ENCODE measurements around the gene TRIM72.
A peak's percentile ranks its signal among the peaks of the same experiment; 100 is the strongest.
"Not testable (repeated sequence)": the region's sequence is repeated elsewhere in the genome, so short reads cannot be mapped to it uniquely, and the experiment has no call there.

The TRIM72 gene

GRCh38 chr16:31198207-31198882 lies 15.6 kb upstream of the TRIM72 start:
- DNase-seq (ENCODE audit: low read depth), result no peak
- no peak for TF ChIP-seq CTCF (IDR thresholded peaks at IDR 0.05; ENCODE audit: low read depth, low read length, missing control alignments)
- no peak overlapping the region for H3K4me3 ChIP-seq (ENCODE audit: low read depth, low read length)

GRCh38 chr16:31199430-31200041 lies 14.4 kb upstream of the TRIM72 start:
- DNase-seq (ENCODE audit: low read depth), result no peak
- TF ChIP-seq CTCF (IDR thresholded peaks at IDR 0.05; ENCODE audit: low read depth, low read length, missing control alignments), result no peak
- H3K4me3 ChIP-seq (ENCODE audit: low read depth, low read length), result no peak overlapping the region

- not testable (repeated sequence) for H3K4me3 ChIP-seq (ENCODE audit: low read depth, low read length); DNase-seq (ENCODE audit: low read depth)
Observed at GRCh38 chr16:31200111-31200510, 13.8 kb upstream of the TRIM72 start.

GRCh38 chr16:31200821-31201568 lies 12.9 kb upstream of the TRIM72 start:
- H3K4me3 ChIP-seq (ENCODE audit: low read depth, low read length), result peak overlapping the region; percentile 62
- TF ChIP-seq CTCF (IDR thresholded peaks at IDR 0.05; ENCODE audit: low read depth, low read length, missing control alignments), result peak; percentile 23
- DNase-seq (ENCODE audit: low read depth), result no peak

GRCh38 chr16:31201582-31202413 lies 12.1 kb upstream of the TRIM72 start:
- DNase-seq (ENCODE audit: low read depth), result no peak
- TF ChIP-seq CTCF (IDR thresholded peaks at IDR 0.05; ENCODE audit: low read depth, low read length, missing control alignments), result no peak
- H3K4me3 ChIP-seq (ENCODE audit: low read depth, low read length), result peak overlapping the region; percentile 62

GRCh38 chr16:31202414-31203375 lies 11.2 kb upstream of the TRIM72 start, which contains the start of gene PYCARD:
Gene PYCARD (minus strand): TSS chr16:31202760. CDS start chr16:31202690, 70 bp downstream.
- H3K4me3 ChIP-seq (ENCODE audit: low read depth, low read length), result peak within 1 kb of the TSS; percentile 62

More at GRCh38 chr16:31202414-31203375, 11.2 kb upstream of the TRIM72 start, which contains the start of gene PYCARD:
- DNase-seq (ENCODE audit: low read depth), result no peak
- TF ChIP-seq CTCF (IDR thresholded peaks at IDR 0.05; ENCODE audit: low read depth, low read length, missing control alignments), result no peak
